ENCODE results near the gene EVX1. TPM values are rescaled to one million over a fixed set of nuclear protein-coding genes. Genes with fewer than 3 reads are reported as not detected.

The EVX1 gene
- total and polyA plus RNA-seq, 2 donors from 2014 or later = 0.62 TPM; not detected in 1

DNA sequence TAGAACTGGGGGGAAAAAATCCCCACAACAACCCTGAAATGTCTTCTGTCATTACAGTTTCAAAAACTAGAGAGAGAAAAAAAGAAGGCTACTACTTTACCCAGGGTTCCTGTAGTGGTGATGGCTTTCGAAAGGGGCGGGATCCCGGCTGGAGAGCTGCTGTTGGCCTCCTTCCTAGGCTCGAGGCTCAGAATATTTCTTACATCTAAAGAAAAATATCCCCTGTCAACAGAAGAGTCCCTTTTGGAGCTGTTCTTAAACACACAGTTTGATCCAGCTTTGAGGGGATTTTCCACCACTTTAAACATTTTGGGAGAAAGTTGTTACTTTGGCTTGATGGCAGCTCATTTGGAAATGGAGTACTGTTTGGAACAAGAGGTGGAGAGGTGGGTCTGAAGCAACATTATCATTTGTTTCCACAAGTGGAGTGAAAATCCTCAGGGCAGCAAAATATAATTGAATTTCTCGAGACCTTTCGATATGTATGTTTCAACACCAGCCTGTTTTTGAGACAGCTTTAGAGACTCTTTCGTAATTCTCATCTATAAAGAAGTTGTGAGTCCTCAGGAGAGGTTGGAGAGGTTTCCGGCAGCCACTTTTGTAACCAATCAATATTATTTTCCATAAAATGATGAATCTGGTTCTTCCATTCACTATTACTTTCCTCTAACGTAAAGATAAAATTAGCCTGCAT, 47.8 kb upstream of the EVX1 start:
- TF ChIP-seq, protein P1, sequence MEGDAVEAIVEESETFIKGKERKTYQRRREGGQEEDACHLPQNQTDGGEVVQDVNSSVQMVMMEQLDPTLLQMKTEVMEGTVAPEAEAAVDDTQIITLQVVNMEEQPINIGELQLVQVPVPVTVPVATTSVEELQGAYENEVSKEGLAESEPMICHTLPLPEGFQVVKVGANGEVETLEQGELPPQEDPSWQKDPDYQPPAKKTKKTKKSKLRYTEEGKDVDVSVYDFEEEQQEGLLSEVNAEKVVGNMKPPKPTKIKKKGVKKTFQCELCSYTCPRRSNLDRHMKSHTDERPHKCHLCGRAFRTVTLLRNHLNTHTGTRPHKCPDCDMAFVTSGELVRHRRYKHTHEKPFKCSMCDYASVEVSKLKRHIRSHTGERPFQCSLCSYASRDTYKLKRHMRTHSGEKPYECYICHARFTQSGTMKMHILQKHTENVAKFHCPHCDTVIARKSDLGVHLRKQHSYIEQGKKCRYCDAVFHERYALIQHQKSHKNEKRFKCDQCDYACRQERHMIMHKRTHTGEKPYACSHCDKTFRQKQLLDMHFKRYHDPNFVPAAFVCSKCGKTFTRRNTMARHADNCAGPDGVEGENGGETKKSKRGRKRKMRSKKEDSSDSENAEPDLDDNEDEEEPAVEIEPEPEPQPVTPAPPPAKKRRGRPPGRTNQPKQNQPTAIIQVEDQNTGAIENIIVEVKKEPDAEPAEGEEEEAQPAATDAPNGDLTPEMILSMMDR (IDR thresholded peaks at IDR 0.05; ENCODE audit: borderline replicate concordance, extremely low read depth, insufficient read depth) = no peak
- intact Hi-C loops (cut with DNase I) = no loop called here
- no peak for FAIRE-seq
- Histone ChIP-seq H3K36me3 (ENCODE audit: control insufficient read depth in 2 of 3, insufficient read depth in 3 of 3, low read length in 3 of 3) (no peaks in the 10 kb centered on the region), H3K9ac (ENCODE audit: low read length in 3 of 3) (no peak overlapping the region), H3K4me1 (ENCODE audit: control insufficient read depth in 2 of 3, insufficient read depth in 2 of 3, low read depth in 1 of 3, low read length in 3 of 3) (no peaks in the 10 kb centered on the region), H3K9me3 (ENCODE audit: control insufficient read depth in 2 of 3, insufficient read depth in 1 of 3, low read length in 3 of 3) (no peaks in the 10 kb centered on the region), H3K27me3 (ENCODE audit: control insufficient read depth, insufficient read depth, low read length) (peaks cover 71% of the 10 kb centered on the region), H3K4me3 (ENCODE audit: low read length in 3 of 3) (no peak overlapping the region), H3K27ac (ENCODE audit: low read depth in 2 of 2, low read length in 2 of 2) (no peak overlapping the region)
- peak in 3 of 5 donors; percentile 15 to 24 (median 15) for DNase-seq

DNA sequence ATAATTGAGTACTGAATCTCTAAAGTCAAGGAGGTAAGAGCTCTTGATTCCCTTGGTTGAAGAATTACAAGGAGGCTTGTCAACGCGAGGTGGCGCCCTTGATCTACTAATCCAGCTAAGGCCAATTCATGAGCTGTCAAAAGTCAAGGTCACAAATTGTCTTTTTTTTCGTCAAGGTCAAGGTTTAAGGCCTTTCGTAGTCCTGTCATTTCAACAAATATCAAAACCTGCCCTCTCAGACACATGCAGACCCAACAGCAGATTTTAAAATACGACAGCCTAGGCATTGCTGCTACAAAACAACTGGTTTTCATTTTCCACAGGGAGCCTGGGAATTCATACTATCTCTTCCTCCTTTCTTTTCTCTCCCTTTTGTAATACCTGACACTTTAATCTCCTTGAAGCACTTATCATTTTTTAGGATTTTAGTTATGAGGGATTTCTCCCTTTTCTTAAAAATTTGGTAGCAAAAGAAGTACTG, 46.3 kb upstream of the EVX1 start:
- intact Hi-C loops (cut with DNase I) = no loop called here
- TF ChIP-seq, protein P1 (IDR thresholded peaks at IDR 0.05; ENCODE audit: borderline replicate concordance, extremely low read depth, insufficient read depth) = peak; percentile 82
- Histone ChIP-seq H3K4me3 (ENCODE audit: low read length in 3 of 3) (no peak overlapping the region), H3K27ac (ENCODE audit: low read depth in 2 of 2, low read length in 2 of 2) (no peak overlapping the region), H3K9me3 (ENCODE audit: control insufficient read depth in 2 of 3, insufficient read depth in 1 of 3, low read length in 3 of 3) (no peaks in the 10 kb centered on the region), H3K9ac (ENCODE audit: low read length in 3 of 3) (no peak overlapping the region), H3K27me3 (ENCODE audit: control insufficient read depth, insufficient read depth, low read length) (peaks cover 78% of the 10 kb centered on the region), H3K36me3 (ENCODE audit: control insufficient read depth in 2 of 3, insufficient read depth in 3 of 3, low read length in 3 of 3) (no peaks in the 10 kb centered on the region), H3K4me1 (ENCODE audit: control insufficient read depth in 2 of 3, insufficient read depth in 2 of 3, low read depth in 1 of 3, low read length in 3 of 3) (peaks cover 0 to 5% (median 2%) of the 10 kb centered on the region in 3 donors)
- FAIRE-seq (no peak), DNase-seq (peak; percentile 83 to 92 (median 89))

DNA sequence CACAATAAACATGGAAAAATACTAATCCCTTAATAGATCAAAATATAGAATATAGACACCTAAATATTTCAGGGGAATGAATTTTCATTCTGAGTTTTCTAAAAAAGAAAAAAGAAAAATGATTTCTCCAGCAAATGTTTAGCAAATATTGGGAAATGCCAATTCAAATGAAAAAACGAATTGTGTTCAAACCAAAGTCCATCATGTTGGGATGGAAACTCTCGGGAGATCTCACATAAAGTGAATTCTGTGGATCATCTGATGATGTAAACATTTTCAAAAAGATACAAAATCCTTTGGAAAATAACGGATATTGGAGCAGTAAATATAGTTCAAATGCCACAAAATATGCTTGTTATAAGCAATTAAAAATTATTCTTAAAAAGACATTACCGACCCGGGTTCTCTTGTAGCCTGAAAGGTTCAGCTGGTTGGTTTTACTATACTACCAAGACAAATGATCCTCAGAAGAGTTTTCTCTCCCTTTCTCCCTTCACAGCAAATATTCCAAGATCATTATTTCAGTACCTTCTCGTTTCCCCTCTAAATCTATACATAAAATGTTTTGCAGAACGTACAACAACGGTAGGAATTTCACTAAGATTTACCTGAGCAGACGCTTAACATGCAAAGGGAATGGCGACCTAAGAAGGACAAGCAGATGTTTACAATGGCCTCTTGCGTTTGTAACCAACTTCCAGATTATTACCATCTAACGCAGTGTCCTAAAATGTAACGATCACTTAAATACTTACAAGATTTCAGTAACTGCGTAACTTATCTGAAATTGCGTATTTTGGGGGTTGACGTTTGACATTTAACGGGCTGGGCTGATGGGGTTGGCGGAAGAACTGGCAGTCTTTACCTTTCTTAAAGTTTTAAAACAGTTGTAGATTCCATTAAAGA, 45.2 kb upstream of the EVX1 start:
- Histone ChIP-seq H3K4me3 (ENCODE audit: low read length in 3 of 3) (no peak overlapping the region), H3K9me3 (ENCODE audit: control insufficient read depth in 2 of 3, insufficient read depth in 1 of 3, low read length in 3 of 3) (no peaks in the 10 kb centered on the region), H3K4me1 (ENCODE audit: control insufficient read depth in 2 of 3, insufficient read depth in 2 of 3, low read depth in 1 of 3, low read length in 3 of 3) (peaks cover 0 to 5% (median 5%) of the 10 kb centered on the region in 3 donors), H3K27me3 (ENCODE audit: control insufficient read depth, insufficient read depth, low read length) (peaks cover 80% of the 10 kb centered on the region), H3K27ac (ENCODE audit: low read depth in 2 of 2, low read length in 2 of 2) (no peak overlapping the region), H3K9ac (ENCODE audit: low read length in 3 of 3) (no peak overlapping the region), H3K36me3 (ENCODE audit: control insufficient read depth in 2 of 3, insufficient read depth in 3 of 3, low read length in 3 of 3) (no peaks in the 10 kb centered on the region)
- intact Hi-C loops (cut with DNase I) = no loop called here
- TF ChIP-seq, protein P1 (IDR thresholded peaks at IDR 0.05; ENCODE audit: borderline replicate concordance, extremely low read depth, insufficient read depth) = no peak
- peak in 3 of 5 donors; percentile 20 to 64 (median 33) for DNase-seq
- no peak for FAIRE-seq
